HepG2 (cell line): Measurements from ENCODE around the gene OTUD7B. TPM values are rescaled to one million over a fixed set of nuclear protein-coding genes. Genes with fewer than 3 reads are reported as not detected.

Experiments
- ATAC-seq: fragments of 200-7000 bp; cut with Tn5 transposase; 3 replicates; pipeline ENCODE4 v1.9.1; 2020; ENCODE audit warnings: mild to moderate bottlenecking, moderate library complexity
- BruUV-seq: library from RNA; stranded (reverse); fragments of 400-500 nt; replicated peaks from 2 replicates; lab custom pipeline; 2021; lab: Mats Ljungman, UMichigan
- CTCF ChIA-PET: fragments of 300-600 bp; formaldehyde crosslinking; extraction: SDS; loops from one replicate; lab custom pipeline; 2021; ENCODE audit warnings: low total read pairs, inconsistent platforms, low intra/inter-chr PET ratio; lab: Yijun Ruan, JAX
- POLR2A ChIA-PET: fragments of 350-600 bp; sonication (Branson Sonifier 250); formaldehyde crosslinking; loops from one replicate; lab custom pipeline; 2020; ENCODE audit warnings: antibody characterized with exemption, inconsistent platforms; lab: Yijun Ruan, JAX
- DNase-seq: peaks from one replicate; pipeline ENCODE4 v3.0.0-alpha.2; 2015; ENCODE audit warnings: low spot score
- FAIRE-seq: peaks from 3 replicates; lab custom pipeline; 2011; peaks lifted over from hg19 to GRCh38; lab: Jason Lieb, UNC
- H2AFZ ChIP-seq: one replicate; pipeline ENCODE4 v1.6.1; 2011; ENCODE audit warnings: low read length, inconsistent platforms
- H3K27ac ChIP-seq: fragments of 300-600 bp; 3 replicates; pipeline ENCODE4 v1.8.0; 2011; ENCODE audit warnings: mixed run types, mild to moderate bottlenecking, mixed read lengths, low read length, inconsistent platforms; ENCODE audit not compliant: insufficient read depth; ENCODE audit errors: extremely low read length
- H3K27me3 ChIP-seq, 2 experiments: fragments of 200-600 bp in 1 of 2; 2 replicates in 1 of 2; 3 replicates in 1 of 2; pipeline versions ENCODE4 v1.6.0 to v1.8.0; 2011; ENCODE audit warnings: low read length in 2 of 2, mild to moderate bottlenecking in 2 of 2, moderate library complexity in 2 of 2, inconsistent platforms in 1 of 2; ENCODE audit not compliant: insufficient read depth in 2 of 2, control insufficient read depth in 1 of 2
- H3K36me3 ChIP-seq, 2 experiments: fragments of 200-600 bp in 1 of 2; replicated peaks in 1 of 2; 2 replicates in 1 of 2; 3 replicates in 1 of 2; pipeline versions ENCODE4 v1.5.1 to v1.8.0; 2011; ENCODE audit warnings: low read length in 2 of 2, inconsistent platforms in 1 of 2; ENCODE audit not compliant: insufficient read depth in 2 of 2, control insufficient read depth in 1 of 2
- H3K4me1 ChIP-seq: 2 replicates; pipeline ENCODE4 v1.5.1; 2012; ENCODE audit warnings: low read length, inconsistent platforms; ENCODE audit not compliant: insufficient read depth
- H3K4me2 ChIP-seq: 2 replicates; pipeline ENCODE4 v1.6.0; 2011; ENCODE audit warnings: low read depth, low read length, inconsistent platforms
- H3K4me3 ChIP-seq, 3 experiments: fragments of 200-600 bp in 1 of 3; sonication (generic), shearing (Covaris generic) in 1 of 3; replicated peaks in 1 of 3; 2 replicates each; pipeline ENCODE4 v1.5.1; 2011 to 2016; ENCODE audit warnings: low read length in 3 of 3, inconsistent platforms in 2 of 3, low read depth in 2 of 3, mild to moderate bottlenecking in 2 of 3, control low read depth in 1 of 3, mixed read lengths in 1 of 3; ENCODE audit not compliant: insufficient read depth in 1 of 3
- H3K79me2 ChIP-seq: one replicate; pipeline ENCODE4 v1.6.1; 2011; ENCODE audit warnings: low read length, inconsistent platforms; ENCODE audit not compliant: insufficient read depth
- H3K9ac ChIP-seq: 2 replicates; pipeline ENCODE4 v1.6.0; 2011; ENCODE audit warnings: mild to moderate bottlenecking, low read depth, low read length, inconsistent platforms; ENCODE audit not compliant: insufficient read depth
- H3K9me3 ChIP-seq: 2 replicates; pipeline ENCODE4 v1.5.1; 2012; ENCODE audit warnings: mild to moderate bottlenecking, low read length
- H4K20me1 ChIP-seq: 2 replicates; pipeline ENCODE4 v1.6.0; 2011; ENCODE audit warnings: inconsistent platforms, mild to moderate bottlenecking, low read length, moderate library complexity; ENCODE audit not compliant: insufficient read depth
- ARID4A ChIP-seq: sonication (generic); formaldehyde crosslinking; IDR thresholded peaks from 2 replicates; pipeline ENCODE4 v1.5.0; 2020; ENCODE audit warnings: mild to moderate bottlenecking, missing genetic modification reagents, borderline replicate concordance
- GFI1 ChIP-seq: sonication (generic); formaldehyde crosslinking; IDR thresholded peaks from 2 replicates; pipeline ENCODE4 v1.5.0; 2020; ENCODE audit warnings: missing genetic modification reagents, mild to moderate bottlenecking, borderline replicate concordance
- MZF1 ChIP-seq: sonication (generic); formaldehyde crosslinking; IDR thresholded peaks from 2 replicates; pipeline ENCODE4 v1.8.1; 2023; ENCODE audit warnings: mild to moderate bottlenecking, missing genetic modification reagents, borderline replicate concordance
- NFIC ChIP-seq: IDR thresholded peaks from 2 replicates; pipeline ENCODE4 v1.6.1; 2012; ENCODE audit warnings: mild to moderate bottlenecking, low read length, inconsistent platforms
- NR2F2 ChIP-seq: IDR thresholded peaks from 2 replicates; pipeline ENCODE4 v1.6.1; 2012; ENCODE audit warnings: low read depth, inconsistent platforms, borderline replicate concordance
- NR2F6 ChIP-seq, 2 experiments: IDR thresholded peaks; 2 replicates each; pipeline ENCODE4 v1.6.1; 2016; ENCODE audit warnings: antibody characterized with exemption in 1 of 2, mild to moderate bottlenecking in 1 of 2
- PAXIP1 ChIP-seq: sonication (generic); formaldehyde crosslinking; conservative IDR thresholded peaks from 2 replicates; pipeline ENCODE4 v1.4.0; 2020; ENCODE audit warnings: mild to moderate bottlenecking, missing genetic modification reagents, moderate library complexity
- SAP130 ChIP-seq: IDR thresholded peaks from 2 replicates; pipeline ENCODE4 v1.6.1; 2016; ENCODE audit warnings: low read depth
- TEAD3 ChIP-seq: optimal IDR thresholded peaks from 2 replicates; pipeline ENCODE3; 2016; ENCODE audit warnings: borderline replicate concordance
- TFAP4 ChIP-seq: sonication (generic); IDR thresholded peaks from 2 replicates; pipeline ENCODE4 v1.6.1; 2016; ENCODE audit warnings: low read depth, borderline replicate concordance
- THRA ChIP-seq: sonication (generic); formaldehyde crosslinking; IDR thresholded peaks from 2 replicates; pipeline ENCODE4 v1.4.0; 2020; ENCODE audit warnings: missing genetic modification reagents, borderline replicate concordance
- ZNF317 ChIP-seq: sonication (generic); formaldehyde crosslinking; IDR thresholded peaks from 2 replicates; pipeline ENCODE4 v1.5.0; 2020; ENCODE audit warnings: mild to moderate bottlenecking, missing genetic modification reagents
- ZNF335 ChIP-seq: sonication (generic); formaldehyde crosslinking; IDR thresholded peaks from 2 replicates; pipeline ENCODE4 v1.4.0; 2020; ENCODE audit warnings: missing genetic modification reagents
- ZNF883 ChIP-seq: sonication (generic); formaldehyde crosslinking; IDR thresholded peaks from 2 replicates; pipeline ENCODE4 v1.5.1; 2020; ENCODE audit warnings: mild to moderate bottlenecking, missing genetic modification reagents; ENCODE audit errors: not compliant biosample characterization
- WGBS: methylation state at CpG from one replicate; pipeline ENCODE4 v1.1.6; 2017; ENCODE audit warnings: low lambda C conversion rate; 5-methylcytosine and 5-hydroxymethylcytosine counted together
- in situ Hi-C: cut with HindIII; loops from 2 replicates; pipeline ENCODE4 v1.10.0; 2017; ENCODE audit warnings: low pct_unique_long_range_greater_than_20kb; ENCODE audit not compliant: extremely low pct_ligation_motif_present
- intact Hi-C: fragments of 100-400 bp; cut with micrococcal nuclease; formaldehyde crosslinking; loops from one replicate; pipeline ENCODE4 v1.10.0; 2022; ENCODE audit not compliant: unreplicated experiment
- polyA plus RNA-seq, 8 experiments: library from polyadenylated mRNA; depleted of rRNA in 3 of 8; stranded (reverse) in 7 of 8; unstranded in 1 of 8; fragments of >200 nt; fragmentation: Illumina TruSeq in 4 of 8; extraction: Trizol in 4 of 8; gene quantifications; 2 replicates each; pipeline versions ENCODE4 v1.2.1 to v1.2.3, GENCODE V29; 2011 to 2016; ENCODE audit warnings: low read depth in 4 of 8, missing spikeins in 1 of 8, mixed read lengths in 1 of 8; ENCODE audit not compliant: insufficient read depth in 1 of 8
- total RNA-seq, 5 experiments: library from RNA; depleted of rRNA; stranded (reverse); fragments of >200 nt; fragmentation: Illumina TruSeq; extraction: Trizol; gene quantifications; 2 replicates each; pipeline ENCODE4 v1.2.3, GENCODE V29; 2016; ENCODE audit warnings: low read depth in 1 of 5

Gene OTUD7B
- total and polyA plus RNA-seq, 2 of the 13 experiments (the other 11 are each of a cell fraction or from before 2014, with no cell fraction given) = 5.1 to 11.2 TPM

GRCh38 chr1:149978547-149979023 is 31.9 kb downstream of the OTUD7B start:
- Histone ChIP-seq H3K27me3 (no peaks in the 10 kb centered on the region), H3K9me3 (no peaks in the 10 kb centered on the region), H3K36me3 (peaks cover 4 to 23% of the 10 kb centered on the region in 2 experiments), H3K4me1 (peaks cover 44% of the 10 kb centered on the region), H3K4me2 (no peak overlapping the region), H3K9ac (no peak overlapping the region), H2AFZ (no peak overlapping the region), H4K20me1 (peaks cover 5% of the 10 kb centered on the region), H3K4me3 (no peak overlapping the region), H3K79me2 (peaks cover 5% of the 10 kb centered on the region), H3K27ac (peak overlapping the region; percentile 22)
- WGBS = 6% methylated on average over 1 of the region's 1 CpG
- peak; percentile 85 for ATAC-seq
- POLR2A ChIA-PET = no interaction called here
- CTCF ChIA-PET = no interaction called here
- BruUV-seq = no TSS peak
- in situ Hi-C loops (no loop called here), intact Hi-C loops (loop anchor here (5.0 kb wide), 2 partner anchors 44 to 89 kb away; partner anchors contain the start of gene VPS45)
- peak; percentile 86 for DNase-seq
- peak; percentile 71 for FAIRE-seq
- TF ChIP-seq ZNF883 (no peak), GFI1 (CRISPR knock-in tag) (peak; percentile 67; the same call in 1 of the 2 replicates), ARID4A (peak; percentile 16; the same call in 1 of the 2 replicates), ZNF335 (no peak), NR2F6 (IDR thresholded peaks at IDR 0.05) (peak; percentile 88), NR2F6 (CRISPR knock-in tag; IDR thresholded peaks at IDR 0.05) (peak; percentile 83), TFAP4 (peak; percentile 59; the same call in 1 of the 2 replicates), SAP130 (CRISPR knock-in tag) (peak; percentile 84), MZF1 (CRISPR knock-in tag) (no peak), NR2F2 (0 out of 2 replicates have a peak, but pooled peaks have one; percentile 36), TEAD3 (peak; percentile 86), THRA (CRISPR knock-in tag) (peak; percentile 31; the same call in 1 of the 2 replicates), ZNF317 (CRISPR knock-in tag) (peak; percentile 68), NFIC (peak; percentile 76), PAXIP1 (CRISPR knock-in tag) (peak; percentile 46)
